ENCODE data around the gene RASGRP2. TPM values are rescaled to one million over a fixed set of nuclear protein-coding genes. Genes with fewer than 3 reads are reported as not detected.
A peak's percentile ranks its signal among the peaks of the same experiment; 100 is the strongest.

The RASGRP2 gene
- total RNA-seq, 1 donor from 2014 or later, result not detected

DNA sequence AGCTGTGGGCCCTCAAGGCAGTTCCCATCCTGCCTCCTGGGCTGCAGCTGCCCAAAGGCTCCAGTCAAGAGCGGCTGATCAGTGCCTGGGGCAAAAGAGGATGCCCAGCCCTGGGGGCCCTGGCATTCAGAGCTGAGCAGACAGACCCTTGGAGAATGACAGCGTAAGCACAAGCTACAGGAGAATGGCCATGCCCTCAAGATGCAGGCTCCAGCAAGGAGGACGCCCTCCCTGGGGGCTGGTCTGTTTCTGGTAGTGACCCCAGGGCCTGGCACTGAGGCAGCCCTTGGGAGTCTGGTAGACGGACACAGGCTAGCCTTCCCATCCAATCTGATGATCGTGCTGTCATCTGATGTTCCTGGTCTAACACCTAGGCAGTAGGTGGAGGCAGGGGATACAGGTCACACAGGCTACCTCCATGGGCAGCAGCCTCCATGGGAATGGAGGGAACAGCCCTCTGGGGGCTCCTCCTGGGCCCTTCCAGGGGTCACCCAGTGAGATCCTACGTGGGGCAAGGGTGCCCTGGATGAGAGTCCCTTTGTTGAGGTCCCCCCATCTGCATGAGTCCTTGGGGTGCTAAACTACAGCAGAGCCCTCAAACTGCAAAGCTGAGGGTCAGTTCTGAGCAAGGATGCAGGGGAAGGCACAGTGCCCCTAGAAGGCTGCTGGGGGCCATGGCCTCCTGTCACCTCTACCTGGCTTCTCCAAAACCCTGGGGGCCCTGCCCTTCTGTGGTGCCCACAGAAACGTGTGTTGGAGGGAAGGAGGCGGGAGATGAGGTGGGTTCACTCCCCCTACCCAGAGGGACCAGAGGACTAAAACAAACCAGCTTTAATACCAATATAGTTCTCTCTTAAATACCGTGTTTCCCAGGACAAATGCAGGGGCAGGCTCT lies 44.6 kb upstream of the RASGRP2 start:
- DNase-seq (ENCODE audit: low read depth), result no peak
- no peak overlapping the region for H3K4me3 ChIP-seq (ENCODE audit: low read depth, low read length)
- TF ChIP-seq, protein P1, sequence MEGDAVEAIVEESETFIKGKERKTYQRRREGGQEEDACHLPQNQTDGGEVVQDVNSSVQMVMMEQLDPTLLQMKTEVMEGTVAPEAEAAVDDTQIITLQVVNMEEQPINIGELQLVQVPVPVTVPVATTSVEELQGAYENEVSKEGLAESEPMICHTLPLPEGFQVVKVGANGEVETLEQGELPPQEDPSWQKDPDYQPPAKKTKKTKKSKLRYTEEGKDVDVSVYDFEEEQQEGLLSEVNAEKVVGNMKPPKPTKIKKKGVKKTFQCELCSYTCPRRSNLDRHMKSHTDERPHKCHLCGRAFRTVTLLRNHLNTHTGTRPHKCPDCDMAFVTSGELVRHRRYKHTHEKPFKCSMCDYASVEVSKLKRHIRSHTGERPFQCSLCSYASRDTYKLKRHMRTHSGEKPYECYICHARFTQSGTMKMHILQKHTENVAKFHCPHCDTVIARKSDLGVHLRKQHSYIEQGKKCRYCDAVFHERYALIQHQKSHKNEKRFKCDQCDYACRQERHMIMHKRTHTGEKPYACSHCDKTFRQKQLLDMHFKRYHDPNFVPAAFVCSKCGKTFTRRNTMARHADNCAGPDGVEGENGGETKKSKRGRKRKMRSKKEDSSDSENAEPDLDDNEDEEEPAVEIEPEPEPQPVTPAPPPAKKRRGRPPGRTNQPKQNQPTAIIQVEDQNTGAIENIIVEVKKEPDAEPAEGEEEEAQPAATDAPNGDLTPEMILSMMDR (conservative IDR thresholded peaks at IDR 0.05; ENCODE audit: low read depth, low read length), result no peak

DNA sequence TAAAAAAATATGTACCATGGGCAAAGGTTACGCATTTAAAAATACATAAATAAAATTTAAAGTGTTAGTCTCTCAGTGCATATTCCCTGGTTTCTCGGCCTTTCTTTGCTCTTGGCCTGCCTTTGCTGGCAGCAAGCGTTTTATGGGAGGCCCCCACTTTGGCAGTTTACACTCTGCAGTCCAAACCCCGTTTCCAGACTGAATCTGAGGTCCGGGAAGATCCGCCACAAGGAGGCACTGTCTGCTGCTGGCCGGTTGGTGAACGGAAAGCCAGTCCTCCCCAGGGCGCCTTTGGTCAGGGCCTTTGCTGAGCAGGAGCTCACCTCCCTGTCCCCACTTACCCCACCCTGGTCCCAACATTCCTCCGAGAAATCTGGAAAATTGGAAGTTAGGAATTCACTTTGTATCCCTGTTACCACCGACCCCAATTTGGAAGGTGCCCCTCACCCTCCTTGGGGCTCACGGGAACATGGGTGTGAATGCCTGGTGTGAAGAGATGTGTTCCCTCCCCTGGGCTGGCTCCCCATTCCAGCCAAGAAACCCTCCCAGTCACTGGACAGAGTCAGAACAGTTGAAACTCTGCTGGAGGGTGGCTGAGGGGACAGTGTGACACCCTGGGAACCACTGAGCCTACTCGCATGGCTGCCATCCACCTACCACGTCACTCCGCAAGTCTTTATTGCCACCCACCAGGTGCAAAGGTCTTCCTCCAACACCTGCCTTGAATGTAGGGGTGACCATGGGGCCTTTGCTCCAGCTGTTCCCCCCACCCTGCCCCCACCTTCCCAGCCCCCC lies 43.8 kb upstream of the RASGRP2 start:
- no peak overlapping the region for H3K4me3 ChIP-seq (ENCODE audit: low read depth, low read length)
- TF ChIP-seq, protein P1 (conservative IDR thresholded peaks at IDR 0.05; ENCODE audit: low read depth, low read length), result peak; percentile 95
- DNase-seq (ENCODE audit: low read depth), result no peak

DNA sequence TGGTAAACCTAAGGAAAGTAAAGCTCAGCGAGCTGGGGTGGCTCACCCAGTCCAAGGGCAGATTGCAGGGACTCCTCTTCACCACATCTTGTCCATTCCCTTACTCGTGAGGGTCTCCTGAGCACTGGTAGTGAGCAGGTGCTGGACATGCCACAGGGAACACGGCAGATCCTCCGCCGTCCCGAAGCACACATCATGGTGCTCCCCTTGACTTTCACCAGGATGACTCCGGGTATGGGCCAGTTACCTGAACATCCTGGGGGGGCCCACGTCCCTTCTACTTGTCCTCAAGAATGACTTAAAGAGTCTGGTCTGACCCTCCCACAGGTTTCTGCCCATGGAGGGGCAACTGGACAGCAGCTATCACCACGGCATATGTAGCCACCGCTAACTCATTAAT lies 42.4 kb upstream of the RASGRP2 start:
- TF ChIP-seq, protein P1 (conservative IDR thresholded peaks at IDR 0.05; ENCODE audit: low read depth, low read length), result no peak
- no peak for DNase-seq (ENCODE audit: low read depth)
- H3K4me3 ChIP-seq (ENCODE audit: low read depth, low read length), result no peak overlapping the region

DNA sequence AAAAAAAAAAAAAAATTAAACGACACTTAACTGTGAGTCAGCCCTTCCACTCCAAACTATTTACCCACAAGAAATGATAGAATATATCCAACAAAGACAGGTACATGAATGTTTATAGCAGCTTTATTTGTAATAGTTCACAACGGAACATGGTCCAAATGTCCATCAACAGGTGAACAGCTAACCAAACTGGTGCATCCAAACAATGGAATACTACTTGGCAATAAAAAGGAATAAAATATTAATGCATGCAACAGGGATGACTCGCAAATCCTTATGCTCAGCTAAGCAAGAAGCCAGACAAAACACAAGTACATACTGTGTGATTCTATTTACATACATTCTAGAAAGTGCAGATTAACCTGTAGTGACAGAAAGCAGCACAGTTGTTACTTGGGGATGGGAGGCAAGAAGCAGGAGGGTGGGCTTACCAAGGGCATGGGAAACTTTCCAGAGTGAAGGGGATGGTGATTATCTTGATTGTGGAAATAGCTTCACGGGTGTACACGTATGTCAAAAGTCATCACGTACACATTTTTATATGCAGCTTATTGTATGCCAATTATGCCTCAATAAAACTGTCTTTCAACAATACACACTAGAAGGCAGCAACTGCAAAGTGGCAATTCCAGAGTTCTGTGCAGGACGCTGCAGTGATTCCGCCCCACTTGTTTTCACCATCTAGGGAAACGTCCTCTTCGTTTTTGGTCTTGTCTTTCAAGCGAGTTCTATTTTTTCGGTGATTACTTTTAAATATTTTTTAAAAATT lies 41.1 kb upstream of the RASGRP2 start:
- no peak for DNase-seq (ENCODE audit: low read depth)
- H3K4me3 ChIP-seq (ENCODE audit: low read depth, low read length), result no peak overlapping the region
- TF ChIP-seq, protein P1 (conservative IDR thresholded peaks at IDR 0.05; ENCODE audit: low read depth, low read length), result no peak

DNA sequence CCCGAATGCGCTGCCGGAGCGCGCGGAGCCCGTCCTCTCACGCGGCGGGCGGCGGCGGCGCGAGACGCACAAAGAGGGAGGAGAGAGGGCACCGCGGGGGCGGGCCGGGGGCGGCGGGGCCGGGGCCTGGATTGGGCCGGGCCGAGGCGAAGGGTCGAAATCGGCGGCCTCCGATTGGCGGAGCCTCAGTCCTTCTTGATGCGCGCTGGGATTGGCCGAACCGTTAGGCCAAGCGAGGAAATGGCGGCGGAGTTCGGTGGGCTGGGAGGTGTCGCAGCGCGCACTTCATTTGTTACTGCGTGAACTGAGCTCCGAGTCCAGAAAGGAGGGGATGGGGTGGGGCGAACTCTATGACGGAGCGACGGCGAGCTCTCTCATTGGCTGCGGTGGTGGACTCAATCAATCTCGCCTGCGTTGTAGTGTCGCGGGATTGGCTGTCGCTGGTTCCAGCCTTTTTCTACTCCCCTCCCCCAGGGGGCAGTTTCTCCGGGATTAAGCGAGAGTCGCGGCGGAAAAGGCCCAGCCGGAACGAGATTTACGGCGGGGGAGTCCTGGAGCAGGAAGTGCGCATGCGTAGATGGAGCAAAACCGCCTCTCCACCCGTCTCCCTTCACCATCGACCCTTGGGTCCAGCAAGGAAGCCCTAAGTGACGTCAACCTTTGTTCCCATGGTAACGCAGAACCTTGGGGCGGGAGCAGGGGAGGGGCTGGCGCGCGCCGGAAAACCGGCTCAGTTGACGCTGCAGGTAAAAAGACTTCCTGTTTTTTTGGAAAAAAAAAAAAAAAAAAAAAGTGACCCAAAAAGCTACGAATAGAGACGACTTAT lies 34.7 kb upstream of the RASGRP2 start, which contains the start of gene SF1:
Gene SF1 (minus strand): TSS at position 70 of the 826 bp plus-strand sequence. CDS start 150 bp downstream, outside the sequence.
- TF ChIP-seq, protein P1 (conservative IDR thresholded peaks at IDR 0.05; ENCODE audit: low read depth, low read length), result no peak
- DNase-seq (ENCODE audit: low read depth), result peak; percentile 96
- peak within 1 kb of the TSS; percentile 80 for H3K4me3 ChIP-seq (ENCODE audit: low read depth, low read length)

DNA sequence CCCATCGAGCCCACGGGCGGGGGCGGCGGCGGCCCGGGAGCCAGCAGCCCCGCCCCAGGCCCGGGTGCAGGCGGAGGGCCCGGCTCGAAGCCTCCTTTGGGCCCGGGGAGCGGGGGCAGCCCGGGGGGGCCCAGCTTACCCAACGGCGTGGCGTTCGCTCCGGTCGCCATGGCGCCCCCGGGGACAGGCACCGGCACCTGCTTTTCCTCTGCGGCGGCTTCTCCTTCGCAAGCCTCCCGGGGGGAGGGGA lies 34.2 kb upstream of the RASGRP2 start:
- no peak for DNase-seq (ENCODE audit: low read depth)
- TF ChIP-seq, protein P1 (conservative IDR thresholded peaks at IDR 0.05; ENCODE audit: low read depth, low read length), result no peak
- H3K4me3 ChIP-seq (ENCODE audit: low read depth, low read length), result peak overlapping the region; percentile 80

Data from epithelial cell of proximal tubule (primary cell).